ENCODE measurements around the gene COL7A1.
A peak's percentile ranks its signal among the peaks of the same experiment; 100 is the strongest.
"Not testable (repeated sequence)": the region's sequence is repeated elsewhere in the genome, so short reads cannot be mapped to it uniquely, and the experiment has no call there.

The COL7A1 gene

GRCh38 chr3:48535578-48535977, 59.6 kb downstream of the COL7A1 start:
- DNase-seq = no peak

GRCh38 chr3:48532977-48533337, 62.2 kb downstream of the COL7A1 start:
- DNase-seq = no peak

- no peak for DNase-seq
These were observed 62.7 kb downstream of the COL7A1 start for GRCh38 chr3:48532271-48532976.

- DNase-seq = not testable (repeated sequence)
These were observed 64.4 kb downstream of the COL7A1 start for GRCh38 chr3:48530701-48531100.

GRCh38 chr3:48528754-48529153, 66.4 kb downstream of the COL7A1 start:
- DNase-seq = peak; percentile 62 to 63

- no peak for DNase-seq
These were observed 67.1 kb downstream of the COL7A1 start for GRCh38 chr3:48528048-48528447.

GRCh38 chr3:48524970-48525369, 70.2 kb downstream of the COL7A1 start:
- no peak for DNase-seq

GRCh38 chr3:48521635-48522034, 73.5 kb downstream of the COL7A1 start:
- no peak for DNase-seq

GRCh38 chr3:48519277-48519643, 75.9 kb downstream of the COL7A1 start:
- DNase-seq = no peak

GRCh38 chr3:48518638-48519276, 76.4 kb downstream of the COL7A1 start:
- DNase-seq = no peak

GRCh38 chr3:48518069-48518468, 77.1 kb downstream of the COL7A1 start:
- no peak for DNase-seq

GRCh38 chr3:48516571-48516970, 78.6 kb downstream of the COL7A1 start:
- no peak for DNase-seq

GRCh38 chr3:48514431-48515227, 80.5 kb downstream of the COL7A1 start:
- no peak for DNase-seq

Measured in Kasumi-1 (cell line).